GM19397 (cell line): ENCODE results near the gene CCSER1.
"Not testable (repeated sequence)": the region's sequence is repeated elsewhere in the genome, so short reads cannot be mapped to it uniquely, and the experiment has no call there.

Experiments used
- ATAC-seq: cut with Tn5 transposase; IDR thresholded peaks from one replicate; pipeline ENCODE4 v1.9.1; 2021; ENCODE audit warnings: mild to moderate bottlenecking, moderate library complexity; ENCODE audit not compliant: unreplicated experiment

The CCSER1 gene

GRCh38 chr4:90889171-90889570, 762.0 kb downstream of the CCSER1 start:
- ATAC-seq: no peak

GRCh38 chr4:90903413-90903812, 776.2 kb downstream of the CCSER1 start:
- ATAC-seq: not testable (repeated sequence)

GRCh38 chr4:90904021-90904420, 776.8 kb downstream of the CCSER1 start:
- no peak for ATAC-seq

GRCh38 chr4:90906239-90906638, 779.0 kb downstream of the CCSER1 start:
- ATAC-seq: no peak

- ATAC-seq: not testable (repeated sequence)
These were observed 784.7 kb downstream of the CCSER1 start for GRCh38 chr4:90911724-90912434.

GRCh38 chr4:90922174-90922573, 795.0 kb downstream of the CCSER1 start:
- no peak for ATAC-seq

GRCh38 chr4:90926957-90927356, 799.8 kb downstream of the CCSER1 start:
- no peak for ATAC-seq

- ATAC-seq: no peak
These were observed 816.1 kb downstream of the CCSER1 start for GRCh38 chr4:90943311-90943710.

- ATAC-seq: no peak
These were observed 819.8 kb downstream of the CCSER1 start for GRCh38 chr4:90946945-90947344.

- ATAC-seq: no peak
These were observed 823.2 kb downstream of the CCSER1 start for GRCh38 chr4:90950385-90950841.

GRCh38 chr4:90951037-90951436, 823.8 kb downstream of the CCSER1 start:
- no peak for ATAC-seq

- ATAC-seq: no peak
These were observed 831.2 kb downstream of the CCSER1 start for GRCh38 chr4:90958256-90958895.

GRCh38 chr4:90960433-90960832, 833.2 kb downstream of the CCSER1 start:
- ATAC-seq: no peak

GRCh38 chr4:90960840-90961239, 833.6 kb downstream of the CCSER1 start:
- ATAC-seq: no peak

- ATAC-seq: no peak
These were observed 842.8 kb downstream of the CCSER1 start for GRCh38 chr4:90970021-90970420.

GRCh38 chr4:90977726-90978125, 850.5 kb downstream of the CCSER1 start:
- ATAC-seq: no peak

- ATAC-seq: no peak
These were observed 852.4 kb downstream of the CCSER1 start for GRCh38 chr4:90979556-90979955.

- no peak for ATAC-seq
These were observed 855.6 kb downstream of the CCSER1 start for GRCh38 chr4:90982813-90983212.

- ATAC-seq: no peak
These were observed 863.1 kb downstream of the CCSER1 start for GRCh38 chr4:90990284-90990683.

- ATAC-seq: no peak
These were observed 865.0 kb downstream of the CCSER1 start for GRCh38 chr4:90992213-90992612.

GRCh38 chr4:90994851-90995574, 867.8 kb downstream of the CCSER1 start:
- ATAC-seq: no peak

GRCh38 chr4:90995996-90996395, 868.8 kb downstream of the CCSER1 start:
- no peak for ATAC-seq
